Panc1 (cell line): ENCODE measurements around the gene CDK6.
A peak's percentile ranks its signal among the peaks of the same experiment; 100 is the strongest.
"Not testable (repeated sequence)": the region's sequence is repeated elsewhere in the genome, so short reads cannot be mapped to it uniquely, and the experiment has no call there.

Source experiments
- CTCF ChIP-seq: fragments of 450-650 bp; IDR thresholded peaks from 2 replicates; pipeline ENCODE4 v1.5.1; 2017; ENCODE audit warnings: mild to moderate bottlenecking
- POLR2AphosphoS5 ChIP-seq: IDR thresholded peaks from 2 replicates; pipeline ENCODE4 v1.6.1; 2012; ENCODE audit warnings: mild to moderate bottlenecking, low read depth, low read length, moderate library complexity
- REST ChIP-seq, 2 experiments: IDR thresholded peaks; 2 replicates each; pipeline ENCODE4 v1.6.1; 2011 to 2012; ENCODE audit warnings: low read depth in 2 of 2, control low read depth in 1 of 2, low read length in 1 of 2, mild to moderate bottlenecking in 1 of 2, moderate library complexity in 1 of 2; ENCODE audit not compliant: insufficient read depth in 1 of 2
- SIN3A ChIP-seq: IDR thresholded peaks from 2 replicates; pipeline ENCODE4 v1.6.1; 2012; ENCODE audit warnings: low read depth, mild to moderate bottlenecking, low read length, moderate library complexity, borderline replicate concordance; ENCODE audit not compliant: insufficient read depth
- TCF7L2 ChIP-seq: IDR thresholded peaks from 2 replicates; pipeline ENCODE4 v1.6.1; 2011; ENCODE audit warnings: mild to moderate bottlenecking, low read depth, low read length, inconsistent platforms

GRCh38 chr7:92864169-92864568 is 27.8 kb upstream of the CDK6 start:
- peak; percentile 40 for TF ChIP-seq CTCF
- not testable (repeated sequence) for TF ChIP-seq REST (IDR thresholded peaks at IDR 0.05; ENCODE audit: insufficient read depth in 1 of 2, low read depth in 2 of 2, low read length in 1 of 2); POLR2AphosphoS5; SIN3A; TCF7L2
